ENCODE data around the gene CAMSAP2. TPM values are rescaled to one million over a fixed set of nuclear protein-coding genes. Genes with fewer than 3 reads are reported as not detected.

Gene CAMSAP2
- total RNA-seq, 6 experiments from 2014 or later = 30.2 to 35.6 (median 33.3) TPM

DNA sequence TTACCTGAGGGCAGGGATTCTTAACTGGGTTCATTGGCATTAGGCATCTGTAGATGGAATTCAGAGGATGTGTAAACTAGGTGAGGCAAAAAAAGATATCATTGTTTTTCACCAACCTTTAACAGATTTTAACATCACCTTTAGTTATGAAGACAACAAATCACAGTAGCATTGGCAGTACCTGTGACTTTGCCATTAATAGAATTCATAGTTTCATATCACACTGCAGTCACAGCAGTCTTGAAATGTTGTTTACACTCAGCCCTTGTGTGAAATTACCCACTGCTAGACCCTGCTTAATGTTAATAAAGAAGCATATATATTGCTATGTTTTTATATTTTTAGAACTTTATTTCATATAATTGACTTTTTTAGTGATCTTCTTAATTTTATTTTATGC, 154.3 kb downstream of the CAMSAP2 start:
- Mint-ChIP-seq H3K9me3 (no peaks in the 10 kb centered on the region), H3K4me3 (no peak overlapping the region), H3K27ac (no peak overlapping the region), H3K27me3 (ENCODE audit: insufficient read depth) (peaks cover 60% of the 10 kb centered on the region), H3K36me3 (ENCODE audit: low read depth) (no peaks in the 10 kb centered on the region), H3K4me1 (ENCODE audit: low read depth) (peaks cover 19% of the 10 kb centered on the region)
- no peak for TF ChIP-seq CTCF (IDR thresholded peaks at IDR 0.05)
- no peak for DNase-seq

- H3K9me3 Mint-ChIP-seq = no peaks in the 10 kb centered on the region
- no peaks in the 10 kb centered on the region for H3K36me3 Mint-ChIP-seq (ENCODE audit: low read depth)
- H3K27me3 Mint-ChIP-seq (ENCODE audit: insufficient read depth) = peaks cover 60% of the 10 kb centered on the region
- H3K4me3 Mint-ChIP-seq = no peak overlapping the region
- DNase-seq = no peak
- H3K27ac Mint-ChIP-seq = no peak overlapping the region
- TF ChIP-seq CTCF (IDR thresholded peaks at IDR 0.05) = no peak
- peaks cover 19% of the 10 kb centered on the region for H3K4me1 Mint-ChIP-seq (ENCODE audit: low read depth)
Measured at GRCh38 chr1:200893411-200893901, 154.8 kb downstream of the CAMSAP2 start.

GRCh38 chr1:200894712-200895442, 156.2 kb downstream of the CAMSAP2 start, which contains the start of gene INAVA:
TSS of gene INAVA (plus strand) at chr1:200894900. CDS start at chr1:200898401, 3,501 bp downstream.
- H3K9me3 Mint-ChIP-seq = no peaks in the 10 kb centered on the region
- no peak within 1 kb of the TSS for H3K4me3 Mint-ChIP-seq
- H3K36me3 Mint-ChIP-seq (ENCODE audit: low read depth) = no peaks in the 10 kb centered on the region
- peaks cover 58% of the 10 kb centered on the region for H3K27me3 Mint-ChIP-seq (ENCODE audit: insufficient read depth)
- H3K27ac Mint-ChIP-seq = no peak within 1 kb of the TSS
- no peak for DNase-seq
- no peak for TF ChIP-seq CTCF (IDR thresholded peaks at IDR 0.05)
- peaks cover 19% of the 10 kb centered on the region for H3K4me1 Mint-ChIP-seq (ENCODE audit: low read depth)

- Mint-ChIP-seq H3K4me3 (no peak overlapping the region), H3K4me1 (ENCODE audit: low read depth) (peaks cover 19% of the 10 kb centered on the region), H3K9me3 (no peaks in the 10 kb centered on the region), H3K36me3 (ENCODE audit: low read depth) (no peaks in the 10 kb centered on the region), H3K27me3 (ENCODE audit: insufficient read depth) (peaks cover 58% of the 10 kb centered on the region), H3K27ac (no peak overlapping the region)
- TF ChIP-seq CTCF (IDR thresholded peaks at IDR 0.05) = no peak
- DNase-seq = no peak
Measured at GRCh38 chr1:200895443-200895789, 156.7 kb downstream of the CAMSAP2 start.

GRCh38 chr1:200895801-200896530, 157.3 kb downstream of the CAMSAP2 start:
- H3K36me3 Mint-ChIP-seq (ENCODE audit: low read depth) = no peaks in the 10 kb centered on the region
- H3K4me3 Mint-ChIP-seq = no peak overlapping the region
- H3K27ac Mint-ChIP-seq = no peak overlapping the region
- peaks cover 15% of the 10 kb centered on the region for H3K4me1 Mint-ChIP-seq (ENCODE audit: low read depth)
- no peak for DNase-seq
- H3K27me3 Mint-ChIP-seq (ENCODE audit: insufficient read depth) = peaks cover 57% of the 10 kb centered on the region
- no peak for TF ChIP-seq CTCF (IDR thresholded peaks at IDR 0.05)
- H3K9me3 Mint-ChIP-seq = no peaks in the 10 kb centered on the region

Measured in HFFc6 (cell line).